GM12891 (cell line): Measurements from ENCODE around the gene ABI3.

ENCODE experiments used
- PAX5 ChIP-seq: IDR thresholded peaks from 2 replicates; pipeline ENCODE4 v1.6.1; 2011; ENCODE audit warnings: low read length, moderate library complexity, mild to moderate bottlenecking; ENCODE audit not compliant: insufficient read depth, severe bottlenecking
- POLR2A ChIP-seq: IDR thresholded peaks from 2 replicates; pipeline ENCODE4 v1.6.1; 2011; ENCODE audit warnings: low read depth, low read length, control low read depth
- POLR2AphosphoS5 ChIP-seq: IDR thresholded peaks from 2 replicates; pipeline ENCODE4 v1.6.1; 2011; ENCODE audit warnings: low read depth, low read length, control low read depth
- POU2F2 ChIP-seq: IDR thresholded peaks from 2 replicates; pipeline ENCODE4 v1.6.1; 2011; ENCODE audit warnings: low read depth, mild to moderate bottlenecking, control low read depth, low read length, moderate library complexity
- SPI1 ChIP-seq: IDR thresholded peaks from 2 replicates; pipeline ENCODE4 v1.6.1; 2011; ENCODE audit warnings: low read depth, low read length, control low read depth
- TAF1 ChIP-seq: IDR thresholded peaks from 2 replicates; pipeline ENCODE4 v1.6.1; 2011; ENCODE audit warnings: low read depth, low read length, control low read depth

- TF ChIP-seq TAF1 = no peak
- TF ChIP-seq POLR2A = no peak
- no peak for TF ChIP-seq POLR2AphosphoS5
- no peak for TF ChIP-seq SPI1
- no peak for TF ChIP-seq POU2F2
- no peak for TF ChIP-seq PAX5
Measured at GRCh38 chr17:49267912-49268311, 57.4 kb downstream of the ABI3 start.
